Retina (tissue), 1 donor: ENCODE measurements around the gene MACROD2.

Source experiments
- DNase-seq: peaks from one replicate; pipeline ENCODE4 v3.0.0-alpha.2; 2016

MACROD2 gene

GRCh38 chr20:15623215-15623614 is 1627.9 kb downstream of the MACROD2 start:
- DNase-seq = no peak

GRCh38 chr20:15625981-15626380 is 1630.7 kb downstream of the MACROD2 start:
- DNase-seq = no peak

- DNase-seq = no peak
These were observed 1631.8 kb downstream of the MACROD2 start for GRCh38 chr20:15627089-15627488.

- no peak for DNase-seq
These were observed 1632.2 kb downstream of the MACROD2 start for GRCh38 chr20:15627501-15627903.

- no peak for DNase-seq
These were observed 1633.6 kb downstream of the MACROD2 start for GRCh38 chr20:15628851-15629353.

- no peak for DNase-seq
These were observed 1635.0 kb downstream of the MACROD2 start for GRCh38 chr20:15630360-15630759.

- no peak for DNase-seq
These were observed 1637.4 kb downstream of the MACROD2 start for GRCh38 chr20:15632680-15633079.

- no peak for DNase-seq
These were observed 1638.8 kb downstream of the MACROD2 start for GRCh38 chr20:15634102-15634501.

GRCh38 chr20:15637546-15637945 is 1642.2 kb downstream of the MACROD2 start:
- DNase-seq = no peak

- no peak for DNase-seq
These were observed 1642.8 kb downstream of the MACROD2 start for GRCh38 chr20:15637950-15638754.

- DNase-seq = no peak
These were observed 1643.5 kb downstream of the MACROD2 start for GRCh38 chr20:15638816-15639215.

- no peak for DNase-seq
These were observed 1644.5 kb downstream of the MACROD2 start for GRCh38 chr20:15639839-15640238.

- no peak for DNase-seq
These were observed 1646.8 kb downstream of the MACROD2 start for GRCh38 chr20:15642109-15642508.

- DNase-seq = no peak
These were observed 1647.4 kb downstream of the MACROD2 start for GRCh38 chr20:15642676-15643075.

GRCh38 chr20:15643713-15644112 is 1648.4 kb downstream of the MACROD2 start:
- DNase-seq = no peak

GRCh38 chr20:15645816-15646215 is 1650.5 kb downstream of the MACROD2 start:
- DNase-seq = no peak

- no peak for DNase-seq
These were observed 1658.3 kb downstream of the MACROD2 start for GRCh38 chr20:15653396-15654207.

- DNase-seq = no peak
These were observed 1658.9 kb downstream of the MACROD2 start for GRCh38 chr20:15654208-15654649.

GRCh38 chr20:15655295-15655874 is 1660.1 kb downstream of the MACROD2 start:
- no peak for DNase-seq

- DNase-seq = no peak
These were observed 1660.8 kb downstream of the MACROD2 start for GRCh38 chr20:15656124-15656523.

GRCh38 chr20:15658295-15658694 is 1663.0 kb downstream of the MACROD2 start:
- DNase-seq = peak; percentile 49

- DNase-seq = no peak
These were observed 1677.9 kb downstream of the MACROD2 start for GRCh38 chr20:15673206-15673605.
